Epithelial cell of esophagus (primary cell): ENCODE data around the gene FAM170B.

Experiments used
- DNase-seq: peaks from one replicate; pipeline ENCODE4 v3.0.0; 2010; ENCODE audit warnings: low read depth
- H3K4me3 ChIP-seq: 2 replicates; pipeline ENCODE4 v1.5.1; 2011; ENCODE audit warnings: mild to moderate bottlenecking, low read length, control low read depth
- TF ChIP-seq, protein P1 (sequence below): IDR thresholded peaks from 2 replicates; pipeline ENCODE4 v1.5.1; 2011; ENCODE audit warnings: low read depth, mild to moderate bottlenecking, low read length, control low read depth, inconsistent platforms; ENCODE audit not compliant: insufficient read depth; ENCODE audit errors: missing control alignments

The FAM170B gene

GRCh38 chr10:49176310-49177268, 42.8 kb upstream of the FAM170B start:
- no peak for DNase-seq
- no peak overlapping the region for H3K4me3 ChIP-seq
- TF ChIP-seq, protein P1, sequence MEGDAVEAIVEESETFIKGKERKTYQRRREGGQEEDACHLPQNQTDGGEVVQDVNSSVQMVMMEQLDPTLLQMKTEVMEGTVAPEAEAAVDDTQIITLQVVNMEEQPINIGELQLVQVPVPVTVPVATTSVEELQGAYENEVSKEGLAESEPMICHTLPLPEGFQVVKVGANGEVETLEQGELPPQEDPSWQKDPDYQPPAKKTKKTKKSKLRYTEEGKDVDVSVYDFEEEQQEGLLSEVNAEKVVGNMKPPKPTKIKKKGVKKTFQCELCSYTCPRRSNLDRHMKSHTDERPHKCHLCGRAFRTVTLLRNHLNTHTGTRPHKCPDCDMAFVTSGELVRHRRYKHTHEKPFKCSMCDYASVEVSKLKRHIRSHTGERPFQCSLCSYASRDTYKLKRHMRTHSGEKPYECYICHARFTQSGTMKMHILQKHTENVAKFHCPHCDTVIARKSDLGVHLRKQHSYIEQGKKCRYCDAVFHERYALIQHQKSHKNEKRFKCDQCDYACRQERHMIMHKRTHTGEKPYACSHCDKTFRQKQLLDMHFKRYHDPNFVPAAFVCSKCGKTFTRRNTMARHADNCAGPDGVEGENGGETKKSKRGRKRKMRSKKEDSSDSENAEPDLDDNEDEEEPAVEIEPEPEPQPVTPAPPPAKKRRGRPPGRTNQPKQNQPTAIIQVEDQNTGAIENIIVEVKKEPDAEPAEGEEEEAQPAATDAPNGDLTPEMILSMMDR, result no peak

GRCh38 chr10:49175587-49176309, 41.9 kb upstream of the FAM170B start:
- TF ChIP-seq, protein P1, result no peak
- no peak for DNase-seq
- no peak overlapping the region for H3K4me3 ChIP-seq

GRCh38 chr10:49174926-49175500, 41.2 kb upstream of the FAM170B start:
- DNase-seq, result no peak
- TF ChIP-seq, protein P1, result no peak
- no peak overlapping the region for H3K4me3 ChIP-seq

GRCh38 chr10:49174261-49174925, 40.6 kb upstream of the FAM170B start:
- TF ChIP-seq, protein P1, result no peak
- H3K4me3 ChIP-seq, result no peak overlapping the region
- DNase-seq, result no peak

DNA sequence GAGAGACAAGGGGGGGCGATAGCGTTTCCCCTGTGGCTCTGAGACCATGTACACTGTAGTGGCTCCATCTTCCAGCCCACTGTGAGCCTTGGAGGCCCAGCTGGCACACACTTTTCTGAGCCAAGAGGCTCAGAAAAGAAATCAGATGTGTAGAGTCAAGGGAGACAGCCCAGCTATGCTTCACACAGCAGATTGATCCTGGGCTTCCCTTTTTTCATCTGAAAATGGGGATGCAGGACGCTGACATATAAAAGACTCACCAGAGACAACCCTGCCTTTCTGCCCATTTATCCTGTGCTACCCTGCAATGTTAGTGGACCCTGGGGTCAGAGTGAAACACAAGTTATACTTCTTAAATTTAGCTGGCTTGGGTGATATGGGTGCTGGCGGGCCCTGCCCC, 40.0 kb upstream of the FAM170B start:
- TF ChIP-seq, protein P1, result no peak
- DNase-seq, result no peak
- no peak overlapping the region for H3K4me3 ChIP-seq

DNA sequence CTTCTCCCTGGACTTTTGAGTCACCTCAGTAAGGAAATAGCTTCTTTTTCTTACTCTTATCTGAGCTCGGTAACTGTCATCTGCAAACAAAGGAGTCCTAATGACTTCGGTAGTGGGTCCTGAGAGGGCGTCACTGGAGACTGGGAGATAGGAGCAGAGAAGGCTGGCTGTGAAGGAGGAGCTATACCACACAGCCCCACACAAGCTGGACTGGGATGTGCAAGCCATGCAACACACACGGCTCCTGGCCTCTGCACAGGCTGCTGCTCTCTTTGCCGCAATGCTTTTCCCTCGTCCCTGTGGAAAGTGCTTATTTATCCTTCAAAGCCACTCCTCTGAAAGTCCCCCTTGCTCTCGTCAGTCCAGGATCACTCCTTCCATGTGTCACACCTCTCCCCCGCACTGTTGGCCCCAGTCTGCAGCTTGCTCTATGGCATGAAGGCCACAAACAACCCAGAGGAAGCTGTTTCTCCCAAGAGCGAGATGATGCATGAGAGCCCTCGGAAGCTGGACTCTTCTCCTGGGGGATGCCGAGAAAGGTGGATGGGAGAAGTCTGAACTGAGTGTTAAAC, 39.5 kb upstream of the FAM170B start:
- TF ChIP-seq, protein P1, result no peak
- no peak for DNase-seq

More for the DNA sequence above, 39.5 kb upstream of the FAM170B start:
- H3K4me3 ChIP-seq, result no peak overlapping the region
